HUES64 (cell line): ENCODE data around the gene PRPSAP1.

ENCODE experiments used
- H3K27ac ChIP-seq: 2 replicates; pipeline ENCODE4 v1.7.0; 2013; ENCODE audit warnings: low read depth, low read length, inconsistent platforms
- H3K27me3 ChIP-seq: 2 replicates; pipeline ENCODE4 v1.6.1; 2013; ENCODE audit warnings: mild to moderate bottlenecking, low read length; ENCODE audit not compliant: insufficient read depth
- H3K36me3 ChIP-seq: 2 replicates; pipeline ENCODE4 v1.6.1; 2013; ENCODE audit warnings: mild to moderate bottlenecking, low read length; ENCODE audit not compliant: insufficient read depth
- H3K4me1 ChIP-seq: 2 replicates; pipeline ENCODE4 v1.6.1; 2013; ENCODE audit warnings: mild to moderate bottlenecking, low read length, moderate library complexity; ENCODE audit not compliant: insufficient read depth
- H3K4me3 ChIP-seq: 2 replicates; pipeline ENCODE4 v1.5.1; 2013; ENCODE audit warnings: mild to moderate bottlenecking, low read length, moderate library complexity
- H3K9ac ChIP-seq: 2 replicates; pipeline ENCODE4 v1.6.1; 2013; ENCODE audit warnings: mild to moderate bottlenecking, low read depth, low read length
- H3K9me3 ChIP-seq: 2 replicates; pipeline ENCODE4 v1.6.1; 2013; ENCODE audit warnings: low read depth, low read length; ENCODE audit not compliant: insufficient read depth
- WGBS: fragments of 150-250, 120-280 bp; methylation state at CpG from one replicate; pipeline ENCODE4 v1.1.7; 2013; ENCODE audit warnings: missing lambda C conversion rate; 5-methylcytosine and 5-hydroxymethylcytosine counted together

Gene PRPSAP1

GRCh38 chr17:76335716-76336381, 17.9 kb downstream of the PRPSAP1 start:
- Histone ChIP-seq H3K27me3 (no peaks in the 10 kb centered on the region), H3K36me3 (peaks cover 16% of the 10 kb centered on the region), H3K9me3 (no peaks in the 10 kb centered on the region), H3K9ac (no peak overlapping the region), H3K4me3 (no peak overlapping the region), H3K4me1 (peaks cover 3% of the 10 kb centered on the region; the same call in 1 of the 2 replicates), H3K27ac (no peak overlapping the region)
- 97% methylated on average over 9 of the region's 9 CpGs for WGBS

- no peak overlapping the region for H3K27ac ChIP-seq
- no peak overlapping the region for H3K4me3 ChIP-seq
- peaks cover 3% of the 10 kb centered on the region; the same call in 1 of the 2 replicates for H3K4me1 ChIP-seq
- WGBS, result 89% methylated on average over 10 of the region's 11 CpGs
- H3K9ac ChIP-seq, result no peak overlapping the region
- H3K36me3 ChIP-seq, result peaks cover 35% of the 10 kb centered on the region
- H3K9me3 ChIP-seq, result no peaks in the 10 kb centered on the region
- H3K27me3 ChIP-seq, result no peaks in the 10 kb centered on the region
Observed at GRCh38 chr17:76333673-76334505, 19.8 kb downstream of the PRPSAP1 start.

- H3K9me3 ChIP-seq, result no peaks in the 10 kb centered on the region
- H3K4me1 ChIP-seq, result peaks cover 3% of the 10 kb centered on the region; the same call in 1 of the 2 replicates
- WGBS, result 95% methylated on average over 2 of the region's 2 CpGs
- H3K36me3 ChIP-seq, result peaks cover 57% of the 10 kb centered on the region
- H3K27me3 ChIP-seq, result no peaks in the 10 kb centered on the region
- no peak overlapping the region for H3K9ac ChIP-seq
- no peak overlapping the region for H3K4me3 ChIP-seq
- H3K27ac ChIP-seq, result no peak overlapping the region
Observed at GRCh38 chr17:76331083-76331482, 22.6 kb downstream of the PRPSAP1 start.

GRCh38 chr17:76329664-76330063, 24.1 kb downstream of the PRPSAP1 start:
- H3K4me3 ChIP-seq, result no peak overlapping the region

GRCh38 chr17:76327696-76328095, 26.0 kb downstream of the PRPSAP1 start:
- 97% methylated on average over 6 of the region's 6 CpGs for WGBS
- H3K4me1 ChIP-seq, result no peaks in the 10 kb centered on the region
- H3K4me3 ChIP-seq, result no peak overlapping the region
- no peaks in the 10 kb centered on the region for H3K9me3 ChIP-seq
- H3K27me3 ChIP-seq, result no peaks in the 10 kb centered on the region
- no peak overlapping the region for H3K27ac ChIP-seq
- H3K36me3 ChIP-seq, result peaks cover 64% of the 10 kb centered on the region
- H3K9ac ChIP-seq, result no peak overlapping the region

More at GRCh38 chr17:76329664-76330063, 24.1 kb downstream of the PRPSAP1 start:
- Histone ChIP-seq H3K4me1 (peaks cover under 1% of the 10 kb centered on the region; the same call in 1 of the 2 replicates), H3K9me3 (no peaks in the 10 kb centered on the region), H3K27me3 (no peaks in the 10 kb centered on the region), H3K9ac (no peak overlapping the region), H3K36me3 (peaks cover 59% of the 10 kb centered on the region), H3K27ac (no peak overlapping the region)
- WGBS, result 95% methylated on average over 8 of the region's 8 CpGs

- no peak overlapping the region for H3K27ac ChIP-seq
- no peaks in the 10 kb centered on the region for H3K27me3 ChIP-seq
- H3K9ac ChIP-seq, result no peak overlapping the region
- H3K9me3 ChIP-seq, result no peaks in the 10 kb centered on the region
- H3K36me3 ChIP-seq, result peaks cover 62% of the 10 kb centered on the region
- WGBS, result 94% methylated on average over 1 of the region's 1 CpG
- H3K4me1 ChIP-seq, result no peaks in the 10 kb centered on the region
- H3K4me3 ChIP-seq, result no peak overlapping the region
Observed at GRCh38 chr17:76326306-76326705, 27.4 kb downstream of the PRPSAP1 start.

GRCh38 chr17:76318586-76318985, 35.1 kb downstream of the PRPSAP1 start:
- Histone ChIP-seq H3K9ac (no peak overlapping the region), H3K4me1 (no peaks in the 10 kb centered on the region; the same call in 1 of the 2 replicates), H3K4me3 (no peak overlapping the region), H3K9me3 (no peaks in the 10 kb centered on the region), H3K27me3 (no peaks in the 10 kb centered on the region), H3K36me3 (peaks cover 36% of the 10 kb centered on the region), H3K27ac (no peak overlapping the region)
- WGBS, result 95% methylated on average over 2 of the region's 3 CpGs

GRCh38 chr17:76317535-76317934, 36.2 kb downstream of the PRPSAP1 start:
- Histone ChIP-seq H3K4me3 (no peak overlapping the region), H3K9ac (no peak overlapping the region), H3K9me3 (no peaks in the 10 kb centered on the region), H3K27me3 (no peaks in the 10 kb centered on the region), H3K27ac (no peak overlapping the region), H3K36me3 (peaks cover 41% of the 10 kb centered on the region), H3K4me1 (no peaks in the 10 kb centered on the region; the same call in 1 of the 2 replicates)
- WGBS, result 96% methylated on average over 2 of the region's 2 CpGs

GRCh38 chr17:76314392-76315227, 39.1 kb downstream of the PRPSAP1 start:
- Histone ChIP-seq H3K9ac (no peak overlapping the region), H3K27me3 (no peaks in the 10 kb centered on the region), H3K9me3 (no peaks in the 10 kb centered on the region), H3K36me3 (peaks cover 51% of the 10 kb centered on the region), H3K4me3 (no peak overlapping the region), H3K4me1 (no peaks in the 10 kb centered on the region; the same call in 1 of the 2 replicates), H3K27ac (no peak overlapping the region)
- WGBS, result 93% methylated on average over 15 of the region's 15 CpGs

- Histone ChIP-seq H3K4me3 (no peak overlapping the region), H3K9ac (no peak overlapping the region), H3K4me1 (no peaks in the 10 kb centered on the region; the same call in 1 of the 2 replicates), H3K27me3 (no peaks in the 10 kb centered on the region), H3K27ac (no peak overlapping the region), H3K36me3 (peaks cover 53% of the 10 kb centered on the region), H3K9me3 (no peaks in the 10 kb centered on the region)
- WGBS, result 92% methylated on average over 6 of the region's 9 CpGs
Observed at GRCh38 chr17:76312735-76313134, 41.0 kb downstream of the PRPSAP1 start.
